C4-2B (cell line): Measurements from ENCODE around the gene POLA2.

ENCODE experiments used
- ZFX ChIP-seq: fragments of 450-650 bp; IDR thresholded peaks from 2 replicates; pipeline ENCODE4 v1.6.1; 2017
- TF ChIP-seq, protein P1 (sequence below): fragments of 450-650 bp; conservative IDR thresholded peaks from 2 replicates; pipeline ENCODE4 v1.5.1; 2017; ENCODE audit warnings: mild to moderate bottlenecking

DNA sequence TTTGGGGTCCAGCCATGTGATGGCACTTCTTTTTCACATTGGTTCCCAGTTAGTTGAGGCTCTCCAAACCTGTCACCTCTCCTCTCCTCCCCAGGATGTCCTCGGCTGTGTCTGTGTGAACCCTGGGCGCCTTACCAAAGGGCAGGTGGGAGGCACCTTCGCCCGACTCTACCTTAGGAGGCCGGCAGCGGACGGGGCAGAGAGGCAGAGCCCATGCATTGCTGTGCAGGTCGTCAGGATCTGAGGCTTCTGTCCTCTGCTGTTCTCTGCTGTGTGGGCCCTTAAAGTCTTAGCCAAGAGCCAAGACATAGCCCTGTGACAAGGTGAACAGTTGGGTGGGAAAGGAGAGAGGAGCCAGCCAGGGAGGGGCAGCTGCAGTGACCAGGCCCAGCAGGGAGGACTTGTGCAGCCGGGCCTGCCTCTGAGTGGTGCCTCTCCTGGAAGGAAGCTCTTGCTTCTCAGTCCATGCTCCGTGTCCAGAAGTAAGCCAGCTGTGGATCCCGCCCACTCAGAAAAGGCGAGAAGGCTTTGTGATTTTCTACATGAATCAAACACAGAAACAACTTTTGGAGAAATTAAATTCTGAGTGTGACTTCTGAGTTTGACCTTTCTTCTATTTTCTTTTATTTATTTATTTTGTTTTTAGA, 35.4 kb downstream of the POLA2 start:
- TF ChIP-seq, protein P1, sequence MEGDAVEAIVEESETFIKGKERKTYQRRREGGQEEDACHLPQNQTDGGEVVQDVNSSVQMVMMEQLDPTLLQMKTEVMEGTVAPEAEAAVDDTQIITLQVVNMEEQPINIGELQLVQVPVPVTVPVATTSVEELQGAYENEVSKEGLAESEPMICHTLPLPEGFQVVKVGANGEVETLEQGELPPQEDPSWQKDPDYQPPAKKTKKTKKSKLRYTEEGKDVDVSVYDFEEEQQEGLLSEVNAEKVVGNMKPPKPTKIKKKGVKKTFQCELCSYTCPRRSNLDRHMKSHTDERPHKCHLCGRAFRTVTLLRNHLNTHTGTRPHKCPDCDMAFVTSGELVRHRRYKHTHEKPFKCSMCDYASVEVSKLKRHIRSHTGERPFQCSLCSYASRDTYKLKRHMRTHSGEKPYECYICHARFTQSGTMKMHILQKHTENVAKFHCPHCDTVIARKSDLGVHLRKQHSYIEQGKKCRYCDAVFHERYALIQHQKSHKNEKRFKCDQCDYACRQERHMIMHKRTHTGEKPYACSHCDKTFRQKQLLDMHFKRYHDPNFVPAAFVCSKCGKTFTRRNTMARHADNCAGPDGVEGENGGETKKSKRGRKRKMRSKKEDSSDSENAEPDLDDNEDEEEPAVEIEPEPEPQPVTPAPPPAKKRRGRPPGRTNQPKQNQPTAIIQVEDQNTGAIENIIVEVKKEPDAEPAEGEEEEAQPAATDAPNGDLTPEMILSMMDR = no peak
- TF ChIP-seq ZFX = no peak
